Gastroesophageal sphincter (tissue), 3 donors: Measurements from ENCODE around the gene AKR1A1.

ENCODE experiments used
- EP300 ChIP-seq: sonication (generic); formaldehyde crosslinking; IDR thresholded peaks from one replicate; pipeline ENCODE4 v1.6.1; 2017; ENCODE audit warnings: antibody characterized with exemption, mild to moderate bottlenecking
- POLR2A ChIP-seq, 2 donors: fragments of 450-650 bp; IDR thresholded peaks; one replicate each; pipeline ENCODE4 v1.6.1; 2017; ENCODE audit warnings: antibody characterized with exemption in 2 of 2, mild to moderate bottlenecking in 2 of 2, moderate library complexity in 1 of 2
- TF ChIP-seq, protein P1 (sequence below), 4 experiments: fragments of 200-600 bp in 2 of 4; fragments of 450-650 bp in 2 of 4; sonication (generic) in 1 of 4; IDR thresholded peaks; one replicate each; pipeline ENCODE4 v1.5.1; 2017 to 2019; ENCODE audit warnings: antibody characterized with exemption in 4 of 4, mild to moderate bottlenecking in 2 of 4, moderate library complexity in 2 of 4

DNA sequence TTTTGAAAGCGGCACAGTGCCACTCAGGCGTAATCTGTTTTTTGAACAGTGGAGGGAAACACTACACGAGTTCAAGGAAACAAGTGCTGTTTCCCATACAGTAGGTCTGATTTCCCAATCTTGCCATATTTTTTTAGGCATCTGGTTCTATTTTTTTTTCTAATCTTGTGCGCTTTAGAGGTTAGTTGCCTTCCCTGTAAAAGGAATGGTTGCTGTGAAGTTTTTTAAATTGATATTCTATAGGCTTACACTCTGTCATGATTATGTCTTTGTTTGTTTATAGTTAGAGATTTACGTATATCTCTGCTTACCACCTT is 34.4 kb downstream of the AKR1A1 start:
- TF ChIP-seq, protein P1, sequence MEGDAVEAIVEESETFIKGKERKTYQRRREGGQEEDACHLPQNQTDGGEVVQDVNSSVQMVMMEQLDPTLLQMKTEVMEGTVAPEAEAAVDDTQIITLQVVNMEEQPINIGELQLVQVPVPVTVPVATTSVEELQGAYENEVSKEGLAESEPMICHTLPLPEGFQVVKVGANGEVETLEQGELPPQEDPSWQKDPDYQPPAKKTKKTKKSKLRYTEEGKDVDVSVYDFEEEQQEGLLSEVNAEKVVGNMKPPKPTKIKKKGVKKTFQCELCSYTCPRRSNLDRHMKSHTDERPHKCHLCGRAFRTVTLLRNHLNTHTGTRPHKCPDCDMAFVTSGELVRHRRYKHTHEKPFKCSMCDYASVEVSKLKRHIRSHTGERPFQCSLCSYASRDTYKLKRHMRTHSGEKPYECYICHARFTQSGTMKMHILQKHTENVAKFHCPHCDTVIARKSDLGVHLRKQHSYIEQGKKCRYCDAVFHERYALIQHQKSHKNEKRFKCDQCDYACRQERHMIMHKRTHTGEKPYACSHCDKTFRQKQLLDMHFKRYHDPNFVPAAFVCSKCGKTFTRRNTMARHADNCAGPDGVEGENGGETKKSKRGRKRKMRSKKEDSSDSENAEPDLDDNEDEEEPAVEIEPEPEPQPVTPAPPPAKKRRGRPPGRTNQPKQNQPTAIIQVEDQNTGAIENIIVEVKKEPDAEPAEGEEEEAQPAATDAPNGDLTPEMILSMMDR (IDR thresholded peaks at IDR 0.05), result no peak
- TF ChIP-seq EP300 (no peak), POLR2A (IDR thresholded peaks at IDR 0.05) (no peak)
